IPS-18c (cell line): ENCODE results near the gene NATD1.

Experiments
- H3K4me3 ChIP-seq: 2 replicates; pipeline ENCODE4 v1.7.0; 2013; ENCODE audit warnings: low read depth, mild to moderate bottlenecking, low read length, moderate library complexity; ENCODE audit not compliant: insufficient read depth
- H3K9me3 ChIP-seq: one replicate; pipeline ENCODE4 v1.6.1; 2013; ENCODE audit warnings: mild to moderate bottlenecking, low read length, moderate library complexity; ENCODE audit not compliant: control insufficient read depth, insufficient read depth

Gene NATD1

DNA sequence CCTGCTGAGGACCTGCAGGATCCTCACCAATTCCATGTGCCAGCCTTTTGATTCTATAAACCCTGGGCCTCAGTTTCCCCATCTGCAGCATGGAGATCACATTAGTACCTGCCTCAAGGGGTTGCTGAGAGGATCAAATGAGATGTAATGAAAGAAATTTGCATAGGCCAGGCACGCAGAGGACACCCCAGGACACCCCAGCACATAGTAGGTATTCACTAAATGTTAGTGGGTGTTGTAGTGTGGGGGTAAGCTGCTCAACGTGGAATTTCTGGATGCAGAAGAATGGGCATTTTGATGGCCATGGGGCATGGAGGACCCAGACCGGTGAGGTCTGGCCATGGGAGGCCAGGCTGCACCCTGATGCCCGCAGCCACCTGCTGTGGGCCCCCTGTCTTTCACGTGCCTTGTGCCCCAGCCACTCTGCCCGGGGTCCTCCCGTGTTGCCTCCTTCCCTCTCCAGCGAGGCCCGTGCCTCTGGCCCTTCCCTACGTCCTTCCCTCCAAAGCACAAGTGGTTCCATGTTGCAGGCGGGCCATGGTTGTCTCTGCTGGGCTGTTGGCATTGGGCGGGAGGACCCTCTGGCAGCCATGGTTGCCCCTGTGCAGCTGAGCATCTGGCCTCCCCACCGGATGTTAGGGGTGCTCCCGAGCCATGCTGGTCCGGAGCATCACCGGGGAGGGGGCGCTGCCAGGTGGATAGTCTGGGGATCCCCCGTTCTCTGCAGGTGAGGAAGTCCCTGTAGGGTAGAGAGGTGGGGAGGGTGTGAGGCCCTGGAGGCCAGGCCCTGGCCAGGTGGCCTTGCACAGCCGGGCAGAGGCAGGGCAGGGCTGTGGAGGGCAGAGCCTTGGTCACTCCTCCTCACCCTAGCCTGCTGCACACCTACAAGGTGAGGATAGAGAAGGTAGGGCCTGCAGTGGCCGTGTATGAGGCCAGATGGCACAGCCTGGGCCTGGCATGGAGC is 39.9 kb upstream of the NATD1 start:
- Histone ChIP-seq H3K9me3 (peaks cover 10% of the 10 kb centered on the region), H3K4me3 (no peak overlapping the region)

GRCh38 chr17:21291862-21292261 is 38.7 kb upstream of the NATD1 start:
- Histone ChIP-seq H3K4me3 (no peak overlapping the region), H3K9me3 (peaks cover 10% of the 10 kb centered on the region)

GRCh38 chr17:21291357-21291756 is 38.1 kb upstream of the NATD1 start:
- Histone ChIP-seq H3K4me3 (no peak overlapping the region), H3K9me3 (peaks cover 8% of the 10 kb centered on the region)

DNA sequence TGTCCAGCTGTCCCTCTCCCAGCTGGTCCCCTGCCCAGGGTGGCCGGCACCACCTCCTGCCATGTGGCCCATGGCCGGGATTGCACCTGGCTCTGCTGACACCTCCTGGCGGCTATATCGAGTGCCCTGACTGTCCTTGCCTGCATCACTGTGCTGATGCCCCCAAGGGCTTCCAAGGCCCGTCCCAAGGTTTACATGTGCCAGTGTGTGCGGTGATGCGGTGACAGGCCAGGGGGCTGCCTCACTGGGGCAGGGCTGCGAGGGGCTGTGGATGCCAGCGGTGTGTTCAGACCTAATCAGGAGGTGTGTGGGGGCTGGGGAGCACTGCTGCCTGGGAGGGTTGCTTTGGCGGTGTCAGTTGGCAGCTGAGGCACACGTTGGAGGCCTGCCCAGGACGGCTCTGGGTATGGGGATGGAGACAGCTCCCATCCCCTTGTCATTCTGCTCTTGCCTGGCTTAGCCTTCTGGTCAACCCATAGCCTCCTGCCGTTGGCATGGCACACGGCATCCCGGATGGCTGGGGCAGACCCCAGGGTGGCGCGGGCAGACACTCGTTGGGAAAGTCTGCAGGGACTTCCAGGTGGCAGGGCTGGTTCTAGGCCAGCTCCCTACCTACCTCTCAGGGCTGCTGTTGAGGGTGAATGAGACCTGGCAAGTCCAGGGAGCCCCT is 36.8 kb upstream of the NATD1 start:
- H3K4me3 ChIP-seq: no peak overlapping the region; the same call in 1 of the 2 replicates
- H3K9me3 ChIP-seq: peaks cover under 1% of the 10 kb centered on the region

- Histone ChIP-seq H3K4me3 (no peak overlapping the region), H3K9me3 (no peaks in the 10 kb centered on the region)
Measured at GRCh38 chr17:21289175-21289901, 36.1 kb upstream of the NATD1 start.

DNA sequence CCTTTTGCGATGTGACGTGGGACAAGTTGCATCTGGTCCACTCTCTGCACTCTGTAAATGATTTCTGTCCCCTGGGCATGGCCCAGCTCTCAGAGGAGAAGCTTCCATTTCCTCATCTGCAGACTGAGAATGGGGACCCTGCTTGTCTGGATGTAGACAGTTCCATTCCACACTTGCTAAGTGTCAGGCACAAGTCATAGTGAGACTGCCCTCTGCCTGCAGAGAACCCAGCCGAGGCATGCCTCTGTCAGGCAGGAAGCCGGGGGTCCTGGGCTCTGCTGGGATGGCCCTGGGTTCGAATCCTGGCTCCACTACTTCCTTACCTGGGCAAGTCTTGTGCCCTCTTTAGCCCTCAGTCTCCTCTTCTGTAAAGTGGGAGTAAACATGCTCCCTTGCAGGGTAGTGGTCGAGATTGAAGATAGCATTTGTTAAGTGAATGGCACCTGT is 35.4 kb upstream of the NATD1 start:
- no peak overlapping the region for H3K4me3 ChIP-seq
- no peaks in the 10 kb centered on the region for H3K9me3 ChIP-seq

GRCh38 chr17:21287703-21288449 is 34.7 kb upstream of the NATD1 start:
- no peaks in the 10 kb centered on the region for H3K9me3 ChIP-seq
- no peak overlapping the region for H3K4me3 ChIP-seq

DNA sequence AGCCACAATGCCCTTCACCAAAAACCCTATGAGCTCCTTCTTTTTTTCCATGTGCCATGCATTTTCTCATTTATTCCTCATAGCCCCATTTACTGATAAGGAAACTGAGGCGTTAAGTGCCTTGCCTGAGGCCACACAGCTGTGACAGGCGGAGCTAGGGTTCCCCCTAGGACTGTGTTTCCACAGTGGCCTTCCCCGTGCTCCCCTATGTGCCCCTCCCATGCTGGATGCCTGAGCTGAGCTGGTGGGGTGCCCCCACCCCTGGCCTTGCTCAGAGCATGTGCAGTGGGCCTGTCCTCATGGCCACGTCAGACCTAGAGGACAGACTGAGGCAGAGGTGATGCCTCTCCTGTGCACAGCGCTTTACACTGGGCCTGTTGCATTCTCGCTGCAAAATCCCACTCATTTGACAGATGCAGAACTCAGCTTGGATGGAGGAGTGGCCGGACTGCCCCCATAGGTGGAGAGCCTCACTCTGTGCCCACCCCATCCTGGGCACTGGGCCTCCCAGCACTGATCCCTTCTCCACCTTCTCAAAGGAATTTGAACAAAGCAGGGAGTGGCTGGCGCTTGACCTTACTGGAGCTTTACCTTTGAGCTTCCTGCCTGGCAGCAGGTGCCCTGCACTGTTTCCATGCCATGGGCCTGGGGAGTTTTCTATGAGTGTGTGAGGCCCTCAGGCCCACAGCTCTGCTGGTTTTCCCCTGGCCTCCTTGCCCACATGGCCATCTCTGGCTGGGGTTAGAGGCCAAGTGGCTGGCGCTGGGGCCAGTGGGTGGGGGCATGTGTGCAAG is 33.9 kb upstream of the NATD1 start:
- H3K4me3 ChIP-seq: no peak overlapping the region; the same call in 1 of the 2 replicates

GRCh38 chr17:21286066-21286770 is 33.0 kb upstream of the NATD1 start:
- no peaks in the 10 kb centered on the region for H3K9me3 ChIP-seq

More for the DNA sequence above, 33.9 kb upstream of the NATD1 start:
- H3K9me3 ChIP-seq: no peaks in the 10 kb centered on the region

DNA sequence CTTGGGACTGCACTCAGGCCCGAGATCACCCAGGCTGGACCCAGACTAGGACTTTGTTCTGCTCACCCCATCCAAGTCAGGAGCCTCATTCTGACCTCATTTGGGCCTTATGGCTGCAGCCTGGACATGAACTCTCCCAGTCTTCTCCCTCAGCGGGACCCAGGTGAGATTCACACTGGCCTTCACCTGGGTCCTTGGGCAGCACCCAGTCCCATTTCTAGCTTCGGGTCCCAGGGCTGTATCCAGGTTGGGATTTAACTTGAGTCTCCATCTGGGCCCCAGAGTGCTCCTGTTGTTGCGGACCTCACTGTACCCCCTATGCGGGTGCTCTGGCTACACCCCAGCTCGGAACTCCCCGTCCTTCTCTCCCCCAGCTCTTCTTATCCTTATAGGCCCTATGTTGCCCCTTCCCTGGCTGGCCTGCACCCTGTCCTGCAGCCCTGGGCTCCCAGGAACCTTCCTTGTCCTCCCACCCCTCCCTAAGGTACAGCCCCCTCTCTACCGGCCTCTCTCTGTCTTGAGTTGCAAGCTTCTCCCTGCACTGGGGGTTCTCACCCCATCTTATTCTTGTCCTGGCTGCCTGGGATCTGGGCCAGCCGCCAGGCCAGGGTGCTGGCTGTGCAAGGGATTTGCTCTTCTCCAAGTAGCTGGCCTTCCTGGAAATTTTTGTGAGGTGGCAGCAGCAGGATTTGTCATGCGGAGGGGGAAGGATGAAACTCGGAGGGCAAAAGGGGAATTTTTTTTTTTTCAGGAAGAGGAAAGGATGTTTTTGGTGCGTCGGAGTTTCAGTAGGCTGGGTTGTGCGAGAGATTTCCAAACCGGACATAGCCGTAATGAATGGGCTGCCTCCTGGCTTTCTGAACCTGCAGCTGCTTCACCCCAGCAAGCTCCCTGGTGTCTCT is 32.2 kb upstream of the NATD1 start:
- no peaks in the 10 kb centered on the region for H3K9me3 ChIP-seq
- peak overlapping the region; percentile 86 for H3K4me3 ChIP-seq

More at GRCh38 chr17:21286066-21286770, 33.0 kb upstream of the NATD1 start:
- H3K4me3 ChIP-seq: peak overlapping the region; percentile 86; the same call in 1 of the 2 replicates

DNA sequence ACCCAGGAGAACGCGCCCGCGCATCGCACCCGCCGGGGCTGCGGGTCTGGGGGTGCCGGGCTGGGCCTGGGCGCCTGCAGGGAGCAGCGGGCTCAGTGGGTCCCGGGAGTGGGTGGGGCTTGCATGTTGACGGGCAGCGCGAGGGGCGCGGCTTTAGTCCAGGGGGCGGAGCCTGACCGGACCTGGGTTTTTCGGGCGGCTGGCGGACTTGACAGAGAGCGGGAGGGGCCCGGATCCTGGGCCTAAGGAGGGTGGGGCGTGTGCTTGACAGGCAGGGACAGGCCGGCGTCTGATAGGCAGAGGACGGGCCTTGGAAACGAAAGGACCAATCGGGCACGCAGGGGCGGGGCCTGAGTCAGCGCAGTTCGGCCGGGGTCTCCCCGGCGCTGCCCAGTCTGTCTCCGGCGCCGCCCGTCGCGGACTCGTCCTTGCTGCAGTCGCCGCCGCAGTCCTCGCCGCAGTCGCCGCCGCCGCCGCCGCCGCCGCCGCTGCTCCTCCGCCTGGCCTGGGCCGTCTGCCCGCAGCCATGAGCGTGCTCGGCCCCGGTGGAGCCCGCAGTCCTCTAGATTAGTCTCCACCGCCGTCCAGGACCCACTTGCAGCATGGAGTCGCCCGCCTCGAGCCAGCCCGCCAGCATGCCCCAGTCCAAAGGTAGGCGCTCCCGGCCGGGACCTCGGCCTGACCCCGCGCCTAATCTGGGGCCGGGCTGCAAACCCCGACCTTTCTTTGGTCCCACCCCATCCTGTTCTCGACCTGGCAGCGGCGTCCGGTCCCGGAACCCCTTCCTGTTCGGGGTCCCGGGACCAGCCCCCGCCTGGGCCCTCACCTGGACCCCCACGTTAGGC is 31.3 kb upstream of the NATD1 start, which contains the start of gene MAP2K3:
MAP2K3 (plus strand) TSS at position 393 of the 845 bp plus-strand sequence; CDS start at position 603, 210 bp downstream.
- H3K4me3 ChIP-seq: peak within 1 kb of the TSS; percentile 86

GRCh38 chr17:21283482-21284318 is 30.5 kb upstream of the NATD1 start:
- Histone ChIP-seq H3K4me3 (peak overlapping the region; percentile 56), H3K9me3 (no peaks in the 10 kb centered on the region)

More for the DNA sequence above, 31.3 kb upstream of the NATD1 start, which contains the start of gene MAP2K3:
- H3K9me3 ChIP-seq: no peaks in the 10 kb centered on the region

- Histone ChIP-seq H3K9me3 (no peaks in the 10 kb centered on the region), H3K4me3 (no peak overlapping the region)
Measured at GRCh38 chr17:21282850-21283249, 29.6 kb upstream of the NATD1 start.
